Peyer's patch (tissue), 4 donors: ENCODE results near the gene TNFRSF19. TPM values are rescaled to one million over a fixed set of nuclear protein-coding genes. Genes with fewer than 3 reads are reported as not detected.

Source experiments
- DNase-seq, 3 donors: peaks; one replicate each; pipeline ENCODE4 v3.0.0-alpha.2; 2017 to 2019
- H3K27ac ChIP-seq, 4 donors: fragments of 200-600 bp; sonication (generic); one replicate each; pipeline ENCODE4 v1.5.1; 2016 to 2019
- H3K27me3 ChIP-seq, 2 donors: fragments of 200-600 bp; sonication (generic); one replicate each; pipeline ENCODE4 v1.5.1; 2019
- H3K36me3 ChIP-seq, 3 donors: fragments of 200-600 bp; sonication (generic); one replicate each; pipeline ENCODE4 v1.5.1; 2016 to 2019
- H3K4me1 ChIP-seq, 4 donors: fragments of 200-600 bp; sonication (generic); one replicate each; pipeline ENCODE4 v1.5.1; 2016 to 2019
- H3K4me3 ChIP-seq, 4 donors: fragments of 200-600 bp; sonication (generic); 1 replicate in 3 of 4; 2 replicates in 1 of 4; pipeline ENCODE4 v1.5.1; 2016 to 2019; ENCODE audit warnings: mild to moderate bottlenecking in 1 of 4
- H3K9me3 ChIP-seq, 4 donors: fragments of 200-600 bp; sonication (generic); one replicate each; pipeline ENCODE4 v1.5.1; 2016 to 2019; ENCODE audit warnings: mild to moderate bottlenecking in 1 of 4
- POLR2A ChIP-seq, 2 donors: fragments of 450-650 bp; IDR thresholded peaks; one replicate each; pipeline ENCODE4 v1.5.1; 2017; ENCODE audit warnings: antibody characterized with exemption in 2 of 2, mild to moderate bottlenecking in 2 of 2, moderate library complexity in 2 of 2
- total RNA-seq, 4 donors: library from RNA; depleted of rRNA; stranded (reverse); fragments of >200 nt; gene quantifications; one replicate each; pipeline ENCODE4 v1.1.0, GENCODE V29; 2016
- TF ChIP-seq, protein P1 (sequence below), 6 experiments: fragments of 450-650 bp in 4 of 6; fragments of 200-600 bp in 2 of 6; sonication (generic) in 1 of 6; IDR thresholded peaks; one replicate each; pipeline ENCODE4 v1.5.1; 2017 to 2019; ENCODE audit warnings: antibody characterized with exemption in 6 of 6, mild to moderate bottlenecking in 3 of 6, moderate library complexity in 1 of 6

The TNFRSF19 gene
- total RNA-seq, 4 donors from 2014 or later: 0.94 to 1.7 (median 1.2) TPM; not detected in 1

DNA sequence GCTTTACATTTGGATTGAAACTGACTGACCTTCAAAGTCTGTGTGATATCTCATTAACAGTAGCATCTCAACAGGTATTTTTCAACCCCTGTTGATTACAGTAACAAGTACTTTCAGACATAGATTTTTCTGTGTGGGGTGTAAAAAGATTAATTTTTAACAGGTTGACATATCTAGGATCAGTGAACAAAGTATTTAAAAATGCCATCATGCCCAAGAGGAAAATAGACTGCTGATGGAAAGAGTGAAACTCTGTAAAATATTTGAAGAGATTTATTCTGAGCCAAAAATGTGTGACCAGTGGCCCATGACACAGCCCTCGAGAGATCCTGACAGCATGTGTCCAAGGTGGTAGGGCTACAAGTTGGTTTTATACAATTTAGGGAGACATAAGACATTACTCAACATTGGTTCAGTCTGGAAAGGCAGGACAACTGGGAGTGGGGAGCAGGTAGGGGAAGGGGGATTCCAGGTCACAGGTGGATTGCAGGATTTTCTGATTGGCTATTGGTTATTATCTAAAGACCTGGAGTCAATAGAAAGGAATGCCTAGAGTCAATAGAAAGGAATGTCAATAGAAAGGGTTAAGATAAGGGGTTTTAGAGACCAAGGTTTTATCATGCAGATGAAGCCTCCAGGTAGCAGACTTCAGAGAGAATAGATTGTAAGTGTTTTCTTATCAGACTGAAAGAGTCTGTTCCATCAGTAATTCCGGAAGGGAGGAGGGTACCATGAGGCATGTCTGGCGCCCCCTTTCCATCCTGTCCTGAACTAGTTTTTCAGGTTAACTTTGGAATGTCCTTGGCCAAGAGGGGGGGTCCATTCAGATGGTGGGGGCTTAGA is 29.1 kb downstream of the TNFRSF19 start:
- no peaks in the 10 kb centered on the region for H3K4me1 ChIP-seq
- H3K9me3 ChIP-seq: no peaks in the 10 kb centered on the region
- no peak for TF ChIP-seq POLR2A (IDR thresholded peaks at IDR 0.05)
- TF ChIP-seq, protein P1, sequence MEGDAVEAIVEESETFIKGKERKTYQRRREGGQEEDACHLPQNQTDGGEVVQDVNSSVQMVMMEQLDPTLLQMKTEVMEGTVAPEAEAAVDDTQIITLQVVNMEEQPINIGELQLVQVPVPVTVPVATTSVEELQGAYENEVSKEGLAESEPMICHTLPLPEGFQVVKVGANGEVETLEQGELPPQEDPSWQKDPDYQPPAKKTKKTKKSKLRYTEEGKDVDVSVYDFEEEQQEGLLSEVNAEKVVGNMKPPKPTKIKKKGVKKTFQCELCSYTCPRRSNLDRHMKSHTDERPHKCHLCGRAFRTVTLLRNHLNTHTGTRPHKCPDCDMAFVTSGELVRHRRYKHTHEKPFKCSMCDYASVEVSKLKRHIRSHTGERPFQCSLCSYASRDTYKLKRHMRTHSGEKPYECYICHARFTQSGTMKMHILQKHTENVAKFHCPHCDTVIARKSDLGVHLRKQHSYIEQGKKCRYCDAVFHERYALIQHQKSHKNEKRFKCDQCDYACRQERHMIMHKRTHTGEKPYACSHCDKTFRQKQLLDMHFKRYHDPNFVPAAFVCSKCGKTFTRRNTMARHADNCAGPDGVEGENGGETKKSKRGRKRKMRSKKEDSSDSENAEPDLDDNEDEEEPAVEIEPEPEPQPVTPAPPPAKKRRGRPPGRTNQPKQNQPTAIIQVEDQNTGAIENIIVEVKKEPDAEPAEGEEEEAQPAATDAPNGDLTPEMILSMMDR (IDR thresholded peaks at IDR 0.05): no peak
- H3K27me3 ChIP-seq: no peaks in the 10 kb centered on the region
- no peak overlapping the region for H3K4me3 ChIP-seq
- DNase-seq: no peak
- no peaks in the 10 kb centered on the region for H3K36me3 ChIP-seq
- H3K27ac ChIP-seq: no peak overlapping the region

DNA sequence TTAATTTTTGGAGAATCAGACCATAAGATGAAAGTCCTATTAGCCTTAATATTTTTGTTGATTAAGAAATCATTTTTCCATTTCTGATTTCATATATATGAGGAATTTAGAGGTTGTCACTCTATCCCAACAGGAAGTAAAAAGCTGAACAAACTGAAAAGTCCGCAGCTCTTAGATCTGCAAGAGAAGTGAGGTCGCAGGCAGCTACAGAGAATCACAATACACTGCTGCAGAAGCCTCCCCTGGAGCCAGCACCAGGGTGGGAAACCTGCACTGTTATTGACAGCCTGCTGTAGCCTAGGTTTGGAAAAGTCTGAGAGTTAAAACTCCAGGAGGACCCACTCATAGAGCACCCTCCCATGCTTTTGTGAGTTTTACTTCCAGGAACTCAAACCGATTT is 29.9 kb downstream of the TNFRSF19 start:
- no peaks in the 10 kb centered on the region for H3K9me3 ChIP-seq
- H3K4me3 ChIP-seq: no peak overlapping the region
- no peak for DNase-seq
- TF ChIP-seq, protein P1 (IDR thresholded peaks at IDR 0.05): no peak
- TF ChIP-seq POLR2A (IDR thresholded peaks at IDR 0.05): no peak
- no peaks in the 10 kb centered on the region for H3K36me3 ChIP-seq
- no peak overlapping the region for H3K27ac ChIP-seq
- no peaks in the 10 kb centered on the region for H3K27me3 ChIP-seq
- no peaks in the 10 kb centered on the region for H3K4me1 ChIP-seq

DNA sequence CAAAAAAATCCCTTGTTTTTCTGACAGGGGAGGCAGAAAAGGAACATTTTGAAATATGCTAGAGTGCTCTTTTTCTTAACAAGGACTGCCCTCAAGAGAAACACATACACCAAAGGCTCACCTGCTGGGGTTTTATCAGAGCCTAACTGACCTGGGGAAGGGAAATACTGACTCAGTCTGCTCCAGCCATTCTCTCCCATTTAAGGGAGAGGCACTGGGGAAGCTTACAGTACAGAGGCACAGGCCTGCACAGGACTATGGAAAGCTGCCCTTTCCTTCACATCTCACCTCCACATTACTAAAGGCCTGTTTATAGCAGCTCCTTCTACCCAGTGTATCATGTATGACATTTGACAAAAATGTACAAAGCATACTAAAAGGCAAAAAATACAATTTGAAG is 30.3 kb downstream of the TNFRSF19 start:
- TF ChIP-seq, protein P1 (IDR thresholded peaks at IDR 0.05): no peak
- no peak for TF ChIP-seq POLR2A (IDR thresholded peaks at IDR 0.05)
- Histone ChIP-seq H3K4me1 (no peaks in the 10 kb centered on the region), H3K36me3 (no peaks in the 10 kb centered on the region), H3K9me3 (no peaks in the 10 kb centered on the region), H3K27me3 (no peaks in the 10 kb centered on the region), H3K27ac (no peak overlapping the region), H3K4me3 (no peak overlapping the region)
- DNase-seq: no peak

DNA sequence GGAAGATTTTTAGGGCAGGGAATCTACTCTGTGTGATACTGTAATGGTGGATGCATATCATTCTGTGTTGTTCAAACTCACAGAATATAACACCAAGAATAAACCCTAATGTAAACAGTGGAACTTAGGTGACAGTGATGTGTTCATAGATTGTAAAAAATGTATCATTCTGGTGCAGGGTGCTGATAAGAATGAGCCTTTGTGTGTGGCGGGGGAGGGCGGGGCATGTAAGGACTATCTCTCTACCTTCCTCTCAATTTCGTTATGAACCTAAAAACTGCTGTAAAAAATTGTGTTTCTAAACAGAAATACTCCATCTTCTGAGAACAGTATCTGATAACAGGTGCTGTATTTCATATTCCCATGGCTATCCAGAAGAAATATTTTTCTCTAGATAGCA is 35.6 kb downstream of the TNFRSF19 start:
- TF ChIP-seq POLR2A (IDR thresholded peaks at IDR 0.05): no peak
- TF ChIP-seq, protein P1 (IDR thresholded peaks at IDR 0.05): no peak

DNA sequence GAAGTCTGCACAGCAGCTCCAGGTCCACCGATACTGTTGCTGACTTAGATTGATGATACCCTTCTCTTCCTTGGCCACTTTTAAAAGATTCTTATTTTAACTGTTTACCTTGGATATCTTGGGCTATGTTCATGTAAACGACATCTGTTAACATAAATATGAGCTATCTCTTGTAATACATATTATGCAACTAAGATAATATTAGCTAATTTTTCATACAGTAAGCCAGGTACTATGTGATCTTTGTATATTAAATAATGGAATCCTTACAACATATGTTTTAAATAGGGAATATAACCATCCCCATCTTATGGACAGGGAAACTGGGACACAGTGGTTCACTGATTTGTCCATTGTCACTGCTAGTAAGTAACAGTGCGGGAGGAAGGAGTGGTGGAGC is 37.9 kb downstream of the TNFRSF19 start:
- H3K9me3 ChIP-seq: no peaks in the 10 kb centered on the region
- H3K27ac ChIP-seq: no peak overlapping the region
- TF ChIP-seq POLR2A (IDR thresholded peaks at IDR 0.05): no peak
- TF ChIP-seq, protein P1 (IDR thresholded peaks at IDR 0.05): no peak

More for the DNA sequence above, 35.6 kb downstream of the TNFRSF19 start:
- Histone ChIP-seq H3K27me3 (no peaks in the 10 kb centered on the region), H3K9me3 (no peaks in the 10 kb centered on the region), H3K4me1 (peaks cover 0 to 13% (median 1%) of the 10 kb centered on the region in 4 donors), H3K36me3 (no peaks in the 10 kb centered on the region), H3K4me3 (no peak overlapping the region), H3K27ac (no peak overlapping the region)
- no peak for DNase-seq

More for the DNA sequence above, 37.9 kb downstream of the TNFRSF19 start:
- Histone ChIP-seq H3K4me1 (peaks cover 0 to 19% (median 1%) of the 10 kb centered on the region in 4 donors), H3K4me3 (no peak overlapping the region), H3K36me3 (no peaks in the 10 kb centered on the region), H3K27me3 (no peaks in the 10 kb centered on the region)
- no peak for DNase-seq
